Mononuclear cell (primary cell): ENCODE results near the gene PSMD12. TPM values are rescaled to one million over a fixed set of nuclear protein-coding genes. Genes with fewer than 3 reads are reported as not detected.

Experiments used
- total RNA-seq: library from RNA; depleted of rRNA; stranded (reverse); fragments of >200 nt; gene quantifications from one replicate; pipeline ENCODE4 v1.2.3, GENCODE V29; 2012

The PSMD12 gene
- total RNA-seq, 1 donor, result 40.3 TPM

Other genes starting within 250 kb of the PSMD12 start
- 247 TPM for gene HELZ, start 121.4 kb downstream of the PSMD12 start, total RNA-seq
- gene PITPNC1, start 10.7 kb upstream of the PSMD12 start, total RNA-seq, result 52.8 TPM